Activated B cell treated with CpG ODN at 0.5 μM for 24 hours (primary cell): ENCODE data around the gene MYO18B. TPM values are rescaled to one million over a fixed set of nuclear protein-coding genes. Genes with fewer than 3 reads are reported as not detected.

ENCODE experiments used
- ATAC-seq: fragments of 200-7000 bp; cut with Tn5 transposase; one replicate; pipeline ENCODE4 v1.10.0; 2021; ENCODE audit warnings: low read depth, mild to moderate bottlenecking, moderate library complexity
- CTCF ChIA-PET: fragments of 350-600 bp; sonication (Branson Sonifier 250); formaldehyde crosslinking; loops from one replicate; lab custom pipeline; 2021; ENCODE audit warnings: antibody characterized with exemption; lab: Charles Lee
- POLR2A ChIA-PET: fragments of 350-600 bp; sonication (Branson Sonifier 250); formaldehyde crosslinking; loops from one replicate; lab custom pipeline; 2021; ENCODE audit warnings: antibody characterized with exemption; lab: Charles Lee
- DNase-seq: peaks from one replicate; pipeline ENCODE4 v3.0.0; 2022
- H3K27ac Mint-ChIP-seq: one replicate; pipeline ENCODE4 v1.8.0; 2020; ENCODE audit warnings: mixed read lengths
- H3K27me3 Mint-ChIP-seq: one replicate; pipeline ENCODE4 v1.8.0; 2021; ENCODE audit warnings: mixed read lengths
- H3K36me3 Mint-ChIP-seq: one replicate; pipeline ENCODE4 v1.8.0; 2021; ENCODE audit warnings: low read depth, mixed read lengths
- H3K4me1 Mint-ChIP-seq: one replicate; pipeline ENCODE4 v1.8.0; 2021; ENCODE audit warnings: mixed read lengths
- H3K4me3 Mint-ChIP-seq: one replicate; pipeline ENCODE4 v1.8.0; 2020; ENCODE audit warnings: mild to moderate bottlenecking, mixed read lengths
- H3K9me3 Mint-ChIP-seq: one replicate; pipeline ENCODE4 v1.8.0; 2020; ENCODE audit warnings: mixed read lengths
- intact Hi-C: fragments of 100-400 bp; cut with micrococcal nuclease; formaldehyde crosslinking; loops from one replicate; pipeline ENCODE4 v1.15.1; 2024
- total RNA-seq: library from RNA; stranded (reverse); gene quantifications from 2 replicates; pipeline ENCODE4 v1.2.3, GENCODE V29; 2022
- TF ChIP-seq, protein P1 (sequence below): fragments of 200-600 bp; IDR thresholded peaks from one replicate; pipeline ENCODE4 v1.8.0; 2022; ENCODE audit warnings: antibody characterized with exemption, mild to moderate bottlenecking

The MYO18B gene
- total RNA-seq, 1 donor from 2014 or later = 0.27 TPM

DNA sequence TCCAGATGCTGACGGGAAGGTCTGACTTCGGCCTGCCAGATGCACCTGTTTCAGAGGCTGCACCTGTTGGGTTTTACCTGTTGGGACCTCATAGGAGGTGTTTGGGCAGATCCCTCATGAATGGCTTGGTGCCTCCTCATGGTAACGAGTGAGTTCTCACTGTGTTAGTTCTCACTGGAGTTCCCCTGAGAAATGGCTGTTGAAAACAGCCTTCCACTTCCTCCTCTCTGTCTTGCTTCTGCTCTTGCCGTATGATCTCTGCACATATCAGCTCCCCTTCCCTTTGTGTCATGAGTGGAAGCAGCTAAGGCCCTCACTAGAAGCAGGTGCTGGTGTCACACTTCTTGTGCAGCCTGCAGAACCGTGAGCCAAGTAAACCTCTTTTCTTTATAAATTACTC, 219.7 kb downstream of the MYO18B start:
- peaks cover 6% of the 10 kb centered on the region for H3K9me3 Mint-ChIP-seq
- intact Hi-C loops = no loop called here
- no peaks in the 10 kb centered on the region for H3K36me3 Mint-ChIP-seq
- ATAC-seq (no peak), DNase-seq (no peak)
- POLR2A ChIA-PET = no interaction called here
- peaks cover 19% of the 10 kb centered on the region for H3K27me3 Mint-ChIP-seq
- H3K4me1 Mint-ChIP-seq = no peaks in the 10 kb centered on the region
- no peak overlapping the region for H3K4me3 Mint-ChIP-seq
- no peak overlapping the region for H3K27ac Mint-ChIP-seq
- CTCF ChIA-PET = no interaction called here
- TF ChIP-seq, protein P1, sequence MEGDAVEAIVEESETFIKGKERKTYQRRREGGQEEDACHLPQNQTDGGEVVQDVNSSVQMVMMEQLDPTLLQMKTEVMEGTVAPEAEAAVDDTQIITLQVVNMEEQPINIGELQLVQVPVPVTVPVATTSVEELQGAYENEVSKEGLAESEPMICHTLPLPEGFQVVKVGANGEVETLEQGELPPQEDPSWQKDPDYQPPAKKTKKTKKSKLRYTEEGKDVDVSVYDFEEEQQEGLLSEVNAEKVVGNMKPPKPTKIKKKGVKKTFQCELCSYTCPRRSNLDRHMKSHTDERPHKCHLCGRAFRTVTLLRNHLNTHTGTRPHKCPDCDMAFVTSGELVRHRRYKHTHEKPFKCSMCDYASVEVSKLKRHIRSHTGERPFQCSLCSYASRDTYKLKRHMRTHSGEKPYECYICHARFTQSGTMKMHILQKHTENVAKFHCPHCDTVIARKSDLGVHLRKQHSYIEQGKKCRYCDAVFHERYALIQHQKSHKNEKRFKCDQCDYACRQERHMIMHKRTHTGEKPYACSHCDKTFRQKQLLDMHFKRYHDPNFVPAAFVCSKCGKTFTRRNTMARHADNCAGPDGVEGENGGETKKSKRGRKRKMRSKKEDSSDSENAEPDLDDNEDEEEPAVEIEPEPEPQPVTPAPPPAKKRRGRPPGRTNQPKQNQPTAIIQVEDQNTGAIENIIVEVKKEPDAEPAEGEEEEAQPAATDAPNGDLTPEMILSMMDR = no peak

DNA sequence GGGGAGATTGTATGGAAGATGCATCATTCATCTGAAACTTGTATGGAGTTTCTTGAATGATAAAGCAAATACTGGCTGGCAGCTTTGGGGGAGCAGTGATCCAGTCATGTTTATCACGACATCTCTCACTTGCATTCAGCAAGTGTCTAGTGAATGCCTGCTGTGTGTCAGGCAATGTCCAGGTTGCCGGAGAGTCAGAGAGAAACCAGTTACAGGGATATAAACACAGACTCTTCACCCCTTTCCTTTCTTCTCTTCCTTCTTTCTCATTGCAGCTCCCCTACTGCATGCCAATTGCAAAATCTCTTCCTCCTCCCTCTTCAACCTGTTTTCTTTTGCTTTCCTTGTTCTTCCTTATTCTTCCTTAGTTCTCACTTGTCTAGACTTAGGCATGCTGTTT, 220.7 kb downstream of the MYO18B start:
- H3K36me3 Mint-ChIP-seq = no peaks in the 10 kb centered on the region
- ATAC-seq (no peak), DNase-seq (no peak)
- no peak overlapping the region for H3K4me3 Mint-ChIP-seq
- ChIA-PET POLR2A (no interaction called here), CTCF (no interaction called here)
- H3K4me1 Mint-ChIP-seq = no peaks in the 10 kb centered on the region
- TF ChIP-seq, protein P1 = no peak
- H3K27ac Mint-ChIP-seq = no peak overlapping the region
- peaks cover 6% of the 10 kb centered on the region for H3K9me3 Mint-ChIP-seq
- peaks cover 19% of the 10 kb centered on the region for H3K27me3 Mint-ChIP-seq
- intact Hi-C loops = no loop called here

DNA sequence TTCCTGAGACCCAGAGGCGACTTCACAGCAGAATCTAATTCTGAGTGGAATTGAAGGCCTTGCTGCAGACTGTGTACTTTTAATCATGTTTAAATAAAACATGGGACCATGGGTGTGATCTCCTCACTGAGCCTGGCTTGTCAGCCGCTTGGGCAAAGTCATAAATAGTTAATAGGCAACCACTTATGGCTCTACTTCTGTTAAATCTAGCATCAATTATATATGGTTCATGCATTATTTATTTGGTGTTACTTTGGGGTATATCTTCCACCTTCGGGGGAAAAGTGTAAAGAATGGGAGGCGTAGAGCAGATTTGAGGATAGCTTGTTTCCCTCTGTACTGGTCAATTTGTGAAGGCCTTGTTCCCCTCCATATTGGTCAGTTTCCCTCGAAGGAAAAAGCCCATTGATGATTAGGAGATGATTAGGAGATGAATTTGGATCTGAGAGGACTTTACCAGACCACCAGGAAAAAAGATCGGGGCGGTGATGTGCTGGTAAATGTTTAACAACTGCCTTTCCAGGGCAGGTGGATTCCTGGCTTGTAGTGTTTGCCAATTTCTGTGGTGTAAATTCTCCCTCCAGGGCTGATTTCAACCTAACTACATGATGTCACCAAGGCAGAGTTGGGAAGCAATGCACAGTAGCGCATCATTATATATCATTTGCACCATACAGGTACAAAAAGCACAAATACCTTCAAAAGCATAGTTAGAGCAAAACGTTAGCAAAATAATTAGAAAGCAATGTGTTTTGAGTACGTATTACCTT, 223.2 kb downstream of the MYO18B start:
- Mint-ChIP-seq H3K4me3 (no peak overlapping the region), H3K36me3 (no peaks in the 10 kb centered on the region), H3K27me3 (peaks cover 19% of the 10 kb centered on the region), H3K4me1 (no peaks in the 10 kb centered on the region), H3K9me3 (peaks cover 6% of the 10 kb centered on the region), H3K27ac (no peak overlapping the region)
- ATAC-seq (no peak), DNase-seq (no peak)
- CTCF ChIA-PET = no interaction called here
- TF ChIP-seq, protein P1 = no peak
- POLR2A ChIA-PET = no interaction called here
- intact Hi-C loops = no loop called here

DNA sequence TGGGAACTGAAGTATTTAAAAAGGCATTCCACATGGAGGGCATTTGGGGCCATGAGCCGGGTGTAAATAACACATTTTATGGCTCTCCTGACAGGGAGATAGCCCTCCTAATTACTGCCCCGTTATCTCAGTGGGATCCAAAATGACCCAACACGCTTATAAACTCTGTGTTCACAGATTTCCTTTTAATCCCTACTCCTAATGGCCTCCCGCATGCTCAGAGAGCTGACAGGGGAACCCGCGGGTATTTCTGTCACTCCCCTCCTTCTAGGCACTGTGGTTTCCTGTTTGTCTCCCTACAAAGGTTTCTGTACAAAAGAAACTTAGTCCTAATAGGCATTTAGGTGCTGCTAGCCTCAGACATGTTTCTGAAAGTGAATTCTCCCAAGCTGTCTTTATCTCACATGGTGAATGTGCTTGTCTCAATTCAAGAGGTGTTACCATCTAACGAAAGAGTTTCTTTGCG, 224.5 kb downstream of the MYO18B start:
- H3K9me3 Mint-ChIP-seq = peaks cover 6% of the 10 kb centered on the region
- H3K27ac Mint-ChIP-seq = no peak overlapping the region
- TF ChIP-seq, protein P1 = no peak
- no peak overlapping the region for H3K4me3 Mint-ChIP-seq
- no peaks in the 10 kb centered on the region for H3K36me3 Mint-ChIP-seq
- intact Hi-C loops = no loop called here
- peaks cover 4% of the 10 kb centered on the region for H3K4me1 Mint-ChIP-seq
- H3K27me3 Mint-ChIP-seq = peaks cover 15% of the 10 kb centered on the region
- DNase-seq = no peak
- CTCF ChIA-PET = no interaction called here
- ATAC-seq = no peak
- POLR2A ChIA-PET = no interaction called here

DNA sequence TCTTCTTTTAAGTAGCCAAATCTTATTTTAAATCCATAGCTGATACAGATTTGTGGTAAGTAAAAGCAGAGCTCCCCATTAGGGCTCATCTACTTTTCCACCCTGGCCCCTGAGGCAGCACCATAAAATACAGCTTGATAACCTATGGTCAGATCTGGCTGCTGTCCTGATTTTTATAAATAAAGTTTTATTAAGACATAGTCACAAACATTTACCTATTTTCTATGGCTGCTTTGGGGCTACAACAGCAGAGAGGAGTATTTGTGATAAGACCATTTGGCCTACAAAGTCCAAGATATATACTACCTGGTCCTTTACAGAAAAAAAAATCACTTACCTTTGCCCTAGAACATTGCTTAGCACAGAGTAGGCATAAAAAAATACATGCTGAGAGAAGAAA, 227.3 kb downstream of the MYO18B start:
- H3K9me3 Mint-ChIP-seq = no peaks in the 10 kb centered on the region

More for the DNA sequence above, 227.3 kb downstream of the MYO18B start:
- intact Hi-C loops = no loop called here
- Mint-ChIP-seq H3K36me3 (no peaks in the 10 kb centered on the region), H3K27ac (no peak overlapping the region), H3K4me1 (peaks cover 5% of the 10 kb centered on the region), H3K4me3 (no peak overlapping the region), H3K27me3 (peaks cover 15% of the 10 kb centered on the region)
- DNase-seq (no peak), ATAC-seq (no peak)
- ChIA-PET POLR2A (no interaction called here), CTCF (no interaction called here)
- TF ChIP-seq, protein P1 = no peak
